ENCODE measurements around the gene ELF1.

DNA sequence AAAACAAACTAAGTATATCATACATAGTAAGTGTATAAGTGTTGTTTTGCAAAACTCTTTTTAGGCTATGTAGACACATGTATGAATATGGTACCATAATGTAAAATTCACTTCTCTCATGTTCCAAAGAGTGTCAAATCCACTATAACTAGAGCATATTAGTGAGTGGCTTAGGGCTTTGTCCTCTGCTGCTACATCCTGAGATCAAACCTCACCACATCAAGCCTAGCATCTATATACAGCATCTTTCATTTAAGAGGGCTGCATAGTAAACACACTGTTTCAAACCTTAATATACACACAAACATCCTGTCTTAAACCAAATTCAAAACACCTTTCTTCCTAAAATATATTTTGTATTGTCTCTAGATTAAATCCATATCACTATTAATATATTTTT is 38.7 kb downstream of the ELF1 start:
- TF ChIP-seq, protein P1, sequence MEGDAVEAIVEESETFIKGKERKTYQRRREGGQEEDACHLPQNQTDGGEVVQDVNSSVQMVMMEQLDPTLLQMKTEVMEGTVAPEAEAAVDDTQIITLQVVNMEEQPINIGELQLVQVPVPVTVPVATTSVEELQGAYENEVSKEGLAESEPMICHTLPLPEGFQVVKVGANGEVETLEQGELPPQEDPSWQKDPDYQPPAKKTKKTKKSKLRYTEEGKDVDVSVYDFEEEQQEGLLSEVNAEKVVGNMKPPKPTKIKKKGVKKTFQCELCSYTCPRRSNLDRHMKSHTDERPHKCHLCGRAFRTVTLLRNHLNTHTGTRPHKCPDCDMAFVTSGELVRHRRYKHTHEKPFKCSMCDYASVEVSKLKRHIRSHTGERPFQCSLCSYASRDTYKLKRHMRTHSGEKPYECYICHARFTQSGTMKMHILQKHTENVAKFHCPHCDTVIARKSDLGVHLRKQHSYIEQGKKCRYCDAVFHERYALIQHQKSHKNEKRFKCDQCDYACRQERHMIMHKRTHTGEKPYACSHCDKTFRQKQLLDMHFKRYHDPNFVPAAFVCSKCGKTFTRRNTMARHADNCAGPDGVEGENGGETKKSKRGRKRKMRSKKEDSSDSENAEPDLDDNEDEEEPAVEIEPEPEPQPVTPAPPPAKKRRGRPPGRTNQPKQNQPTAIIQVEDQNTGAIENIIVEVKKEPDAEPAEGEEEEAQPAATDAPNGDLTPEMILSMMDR (IDR thresholded peaks at IDR 0.05), result no peak
- TF ChIP-seq SIN3A (IDR thresholded peaks at IDR 0.05; ENCODE audit: borderline replicate concordance, insufficient read depth, low read depth, low read length) (no peak), POLR2AphosphoS5 (IDR thresholded peaks at IDR 0.05; ENCODE audit: low read depth, low read length) (no peak), TCF7L2 (IDR thresholded peaks at IDR 0.05; ENCODE audit: low read depth, low read length) (no peak)
- TF ChIP-seq, protein P2, sequence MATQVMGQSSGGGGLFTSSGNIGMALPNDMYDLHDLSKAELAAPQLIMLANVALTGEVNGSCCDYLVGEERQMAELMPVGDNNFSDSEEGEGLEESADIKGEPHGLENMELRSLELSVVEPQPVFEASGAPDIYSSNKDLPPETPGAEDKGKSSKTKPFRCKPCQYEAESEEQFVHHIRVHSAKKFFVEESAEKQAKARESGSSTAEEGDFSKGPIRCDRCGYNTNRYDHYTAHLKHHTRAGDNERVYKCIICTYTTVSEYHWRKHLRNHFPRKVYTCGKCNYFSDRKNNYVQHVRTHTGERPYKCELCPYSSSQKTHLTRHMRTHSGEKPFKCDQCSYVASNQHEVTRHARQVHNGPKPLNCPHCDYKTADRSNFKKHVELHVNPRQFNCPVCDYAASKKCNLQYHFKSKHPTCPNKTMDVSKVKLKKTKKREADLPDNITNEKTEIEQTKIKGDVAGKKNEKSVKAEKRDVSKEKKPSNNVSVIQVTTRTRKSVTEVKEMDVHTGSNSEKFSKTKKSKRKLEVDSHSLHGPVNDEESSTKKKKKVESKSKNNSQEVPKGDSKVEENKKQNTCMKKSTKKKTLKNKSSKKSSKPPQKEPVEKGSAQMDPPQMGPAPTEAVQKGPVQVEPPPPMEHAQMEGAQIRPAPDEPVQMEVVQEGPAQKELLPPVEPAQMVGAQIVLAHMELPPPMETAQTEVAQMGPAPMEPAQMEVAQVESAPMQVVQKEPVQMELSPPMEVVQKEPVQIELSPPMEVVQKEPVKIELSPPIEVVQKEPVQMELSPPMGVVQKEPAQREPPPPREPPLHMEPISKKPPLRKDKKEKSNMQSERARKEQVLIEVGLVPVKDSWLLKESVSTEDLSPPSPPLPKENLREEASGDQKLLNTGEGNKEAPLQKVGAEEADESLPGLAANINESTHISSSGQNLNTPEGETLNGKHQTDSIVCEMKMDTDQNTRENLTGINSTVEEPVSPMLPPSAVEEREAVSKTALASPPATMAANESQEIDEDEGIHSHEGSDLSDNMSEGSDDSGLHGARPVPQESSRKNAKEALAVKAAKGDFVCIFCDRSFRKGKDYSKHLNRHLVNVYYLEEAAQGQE (IDR thresholded peaks at IDR 0.05; ENCODE audit: insufficient read depth in 1 of 2, low read depth in 2 of 2, low read length in 1 of 2), result no peak

Data from Panc1 (cell line).